ENCODE measurements around the gene IFT25.

Gene IFT25

GRCh38 chr1:53871773-53872484, 73.6 kb downstream of the IFT25 start:
- H3K4me2 ChIP-seq (ENCODE audit: low read length): no peak overlapping the region
- H3K4me3 ChIP-seq (ENCODE audit: low read depth, low read length): no peak overlapping the region
- H3K9ac ChIP-seq: no peak overlapping the region
- no peak for TF ChIP-seq CTCF (IDR thresholded peaks at IDR 0.05)
- H3K9me3 ChIP-seq (ENCODE audit: control insufficient read depth, low read length): no peaks in the 10 kb centered on the region
- no peaks in the 10 kb centered on the region for H3K79me2 ChIP-seq
- H3K27ac ChIP-seq: no peak overlapping the region
- H3K27me3 ChIP-seq (ENCODE audit: control insufficient read depth, insufficient read depth, low read length): no peaks in the 10 kb centered on the region
- H3K36me3 ChIP-seq (ENCODE audit: control insufficient read depth, insufficient read depth, low read length): no peaks in the 10 kb centered on the region
- H3K4me1 ChIP-seq: no peaks in the 10 kb centered on the region
- no peak overlapping the region for H2AFZ ChIP-seq
